ENCODE measurements around the gene ICOSLG.

ICOSLG gene

GRCh38 chr21:44261675-44262295 is 21.0 kb upstream of the ICOSLG start, which contains the start of gene DNMT3L:
DNMT3L (minus strand) TSS chr21:44261897; CDS start chr21:44261259, 638 bp downstream.
- Histone ChIP-seq H3K4me3 (ENCODE audit: low read depth, low read length) (no peak within 1 kb of the TSS), H3K36me3 (ENCODE audit: control insufficient read depth, insufficient read depth, low read length) (no peaks in the 10 kb centered on the region)

GRCh38 chr21:44260791-44261631 is 20.3 kb upstream of the ICOSLG start:
- Histone ChIP-seq H3K4me3 (ENCODE audit: low read depth, low read length) (no peak overlapping the region), H3K9ac (no peak overlapping the region), H3K27ac (no peak overlapping the region), H3K79me2 (no peaks in the 10 kb centered on the region), H3K4me2 (ENCODE audit: low read length) (no peak overlapping the region), H3K9me3 (ENCODE audit: control insufficient read depth, low read length) (no peaks in the 10 kb centered on the region), H2AFZ (no peak overlapping the region), H3K4me1 (no peaks in the 10 kb centered on the region), H3K36me3 (ENCODE audit: control insufficient read depth, insufficient read depth, low read length) (no peaks in the 10 kb centered on the region), H3K27me3 (ENCODE audit: control insufficient read depth, insufficient read depth, low read length) (no peaks in the 10 kb centered on the region)
- no peak for TF ChIP-seq CTCF (IDR thresholded peaks at IDR 0.05)

More at GRCh38 chr21:44261675-44262295, 21.0 kb upstream of the ICOSLG start, which contains the start of gene DNMT3L:
- Histone ChIP-seq H3K4me1 (no peaks in the 10 kb centered on the region), H3K27ac (no peak within 1 kb of the TSS), H3K79me2 (no peaks in the 10 kb centered on the region), H2AFZ (no peak within 1 kb of the TSS), H3K9me3 (ENCODE audit: control insufficient read depth, low read length) (no peaks in the 10 kb centered on the region), H3K9ac (no peak within 1 kb of the TSS), H3K4me2 (ENCODE audit: low read length) (no peak within 1 kb of the TSS), H3K27me3 (ENCODE audit: control insufficient read depth, insufficient read depth, low read length) (no peaks in the 10 kb centered on the region)
- TF ChIP-seq CTCF (IDR thresholded peaks at IDR 0.05): no peak

GRCh38 chr21:44260066-44260465 is 19.3 kb upstream of the ICOSLG start:
- TF ChIP-seq CTCF (IDR thresholded peaks at IDR 0.05): no peak
- H3K27ac ChIP-seq: no peak overlapping the region
- no peak overlapping the region for H3K9ac ChIP-seq
- H3K4me3 ChIP-seq (ENCODE audit: low read depth, low read length): no peak overlapping the region
- H3K79me2 ChIP-seq: no peaks in the 10 kb centered on the region
- no peak overlapping the region for H2AFZ ChIP-seq
- no peaks in the 10 kb centered on the region for H3K4me1 ChIP-seq
- no peaks in the 10 kb centered on the region for H3K36me3 ChIP-seq (ENCODE audit: control insufficient read depth, insufficient read depth, low read length)
- H3K27me3 ChIP-seq (ENCODE audit: control insufficient read depth, insufficient read depth, low read length): no peaks in the 10 kb centered on the region
- no peak overlapping the region for H3K4me2 ChIP-seq (ENCODE audit: low read length)
- no peaks in the 10 kb centered on the region for H3K9me3 ChIP-seq (ENCODE audit: control insufficient read depth, low read length)

GRCh38 chr21:44259082-44259705 is 18.5 kb upstream of the ICOSLG start:
- no peaks in the 10 kb centered on the region for H3K4me1 ChIP-seq
- no peak overlapping the region for H3K9ac ChIP-seq
- no peak overlapping the region for H2AFZ ChIP-seq
- no peak overlapping the region for H3K4me3 ChIP-seq (ENCODE audit: low read depth, low read length)
- H3K9me3 ChIP-seq (ENCODE audit: control insufficient read depth, low read length): no peaks in the 10 kb centered on the region
- H3K27ac ChIP-seq: no peak overlapping the region
- H3K79me2 ChIP-seq: no peaks in the 10 kb centered on the region
- no peaks in the 10 kb centered on the region for H3K27me3 ChIP-seq (ENCODE audit: control insufficient read depth, insufficient read depth, low read length)
- no peaks in the 10 kb centered on the region for H3K36me3 ChIP-seq (ENCODE audit: control insufficient read depth, insufficient read depth, low read length)
- no peak overlapping the region for H3K4me2 ChIP-seq (ENCODE audit: low read length)
- TF ChIP-seq CTCF (IDR thresholded peaks at IDR 0.05): no peak

Measured in parathyroid adenoma (tissue), 2 donors.